MM.1S (cell line): Measurements from ENCODE around the gene PAQR5.

ENCODE experiments used
- DNase-seq: peaks from one replicate; pipeline ENCODE4 v3.0.0-alpha.2; 2015
- H2AFZ ChIP-seq: fragments of 300-600 bp; sonication (generic); 2 replicates; pipeline ENCODE4 v1.6.0; 2016; ENCODE audit warnings: antibody characterized with exemption, low read length
- H3F3A ChIP-seq: fragments of 300-600 bp; sonication (generic); 2 replicates; pipeline ENCODE4 v1.6.1; 2016; ENCODE audit warnings: mild to moderate bottlenecking, antibody characterized with exemption, low read length, moderate library complexity, mixed read lengths; ENCODE audit not compliant: insufficient read depth
- H3K27ac ChIP-seq: fragments of 300-600 bp; sonication (generic); 2 replicates; pipeline ENCODE4 v1.5.1; 2016; ENCODE audit warnings: mild to moderate bottlenecking, low read length
- H3K27me3 ChIP-seq: fragments of 300-600 bp; sonication (generic); replicated peaks from 2 replicates; pipeline ENCODE4 v1.6.0; 2016; ENCODE audit warnings: low read length; ENCODE audit not compliant: insufficient read depth
- H3K36me3 ChIP-seq: fragments of 300-600 bp; sonication (generic); replicated peaks from 2 replicates; pipeline ENCODE4 v1.6.1; 2016; ENCODE audit warnings: mild to moderate bottlenecking, low read length, mixed read lengths; ENCODE audit not compliant: insufficient read depth
- H3K4me1 ChIP-seq: fragments of 300-600 bp; sonication (generic); 2 replicates; pipeline ENCODE4 v1.6.1; 2016; ENCODE audit warnings: low read length, mixed read lengths
- H3K4me2 ChIP-seq: fragments of 300-600 bp; sonication (generic); 2 replicates; pipeline ENCODE4 v1.6.0; 2016; ENCODE audit warnings: low read depth, low read length
- H3K4me3 ChIP-seq: fragments of 300-600 bp; sonication (generic); 2 replicates; pipeline ENCODE4 v1.5.1; 2016; ENCODE audit warnings: low read length, mixed read lengths
- H3K79me2 ChIP-seq: fragments of 300-600 bp; sonication (generic); 2 replicates; pipeline ENCODE4 v1.6.1; 2016; ENCODE audit warnings: mixed run types, low read length, mixed read lengths
- H3K9ac ChIP-seq: fragments of 300-600 bp; sonication (generic); 2 replicates; pipeline ENCODE4 v1.6.1; 2016; ENCODE audit warnings: low read length, mixed read lengths
- H3K9me2 ChIP-seq: fragments of 300-600 bp; sonication (generic); replicated peaks from 2 replicates; pipeline ENCODE4 v1.6.1; 2016; ENCODE audit warnings: mild to moderate bottlenecking, low read length, mixed read lengths; ENCODE audit not compliant: insufficient read depth
- H3K9me3 ChIP-seq: fragments of 300-600 bp; sonication (generic); replicated peaks from 2 replicates; pipeline ENCODE4 v1.6.1; 2016; ENCODE audit warnings: mild to moderate bottlenecking, low read length, mixed read lengths; ENCODE audit not compliant: insufficient read depth
- H4K20me1 ChIP-seq: fragments of 300-600 bp; sonication (generic); 2 replicates; pipeline ENCODE4 v1.6.1; 2016; ENCODE audit warnings: mild to moderate bottlenecking, low read length, moderate library complexity, mixed read lengths; ENCODE audit not compliant: insufficient read depth
- EZH2 ChIP-seq: fragments of 300-600 bp; sonication (generic); optimal IDR thresholded peaks from 2 replicates; pipeline ENCODE3; 2017; ENCODE audit warnings: low read depth, mild to moderate bottlenecking, antibody characterized with exemption, low read length, mixed read lengths
- EZH2phosphoT487 ChIP-seq: fragments of 300-600 bp; sonication (generic); IDR thresholded peaks from 2 replicates; pipeline ENCODE4 v1.6.1; 2018; ENCODE audit warnings: antibody characterized with exemption, low read length
- TF ChIP-seq, protein P1 (sequence below): fragments of 300-600 bp; sonication (generic); IDR thresholded peaks from 2 replicates; pipeline ENCODE4 v1.5.1; 2016; ENCODE audit warnings: antibody characterized with exemption, low read length, mixed read lengths

Gene PAQR5

DNA sequence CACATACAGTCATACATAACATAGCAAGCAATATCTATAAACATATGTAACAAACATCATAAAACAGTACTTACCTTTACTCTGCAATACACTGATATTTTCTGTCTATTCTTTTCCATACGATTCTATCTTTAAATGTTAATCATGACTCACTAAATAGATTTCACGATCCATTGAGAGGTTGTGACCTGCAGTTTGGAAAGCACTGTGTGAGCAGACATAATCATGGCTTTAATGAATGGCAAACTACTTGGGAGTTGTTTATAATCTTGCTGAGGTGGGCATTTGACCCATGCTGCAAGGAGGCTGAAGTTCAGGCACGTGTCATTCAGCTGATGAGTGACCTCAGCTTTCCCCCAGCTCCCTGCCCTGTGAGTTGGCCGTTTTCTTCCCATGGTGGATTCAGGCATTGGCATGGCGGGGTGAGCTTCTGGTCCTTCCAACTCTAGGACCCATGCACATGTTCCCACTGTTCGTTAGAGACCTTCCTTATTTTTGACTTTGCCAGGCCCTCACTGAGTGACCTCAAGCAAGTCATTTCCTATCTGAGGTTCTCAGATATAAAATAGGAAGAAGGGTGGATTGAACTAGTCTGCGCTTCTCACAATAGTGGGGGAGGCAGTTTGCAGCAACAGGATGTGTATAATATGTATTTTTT lies 41.7 kb downstream of the PAQR5 start:
- Histone ChIP-seq H3K4me3 (no peak overlapping the region), H3K9me3 (no peaks in the 10 kb centered on the region), H3K27me3 (no peaks in the 10 kb centered on the region), H4K20me1 (no peaks in the 10 kb centered on the region), H2AFZ (no peak overlapping the region), H3K9ac (no peak overlapping the region), H3K36me3 (no peaks in the 10 kb centered on the region), H3K27ac (no peak overlapping the region), H3K79me2 (no peaks in the 10 kb centered on the region), H3K9me2 (no peaks in the 10 kb centered on the region), H3K4me2 (no peak overlapping the region), H3K4me1 (no peaks in the 10 kb centered on the region), H3F3A (no peaks in the 10 kb centered on the region)
- no peak for DNase-seq
- TF ChIP-seq EZH2phosphoT487 (no peak), EZH2 (no peak)
- TF ChIP-seq, protein P1, sequence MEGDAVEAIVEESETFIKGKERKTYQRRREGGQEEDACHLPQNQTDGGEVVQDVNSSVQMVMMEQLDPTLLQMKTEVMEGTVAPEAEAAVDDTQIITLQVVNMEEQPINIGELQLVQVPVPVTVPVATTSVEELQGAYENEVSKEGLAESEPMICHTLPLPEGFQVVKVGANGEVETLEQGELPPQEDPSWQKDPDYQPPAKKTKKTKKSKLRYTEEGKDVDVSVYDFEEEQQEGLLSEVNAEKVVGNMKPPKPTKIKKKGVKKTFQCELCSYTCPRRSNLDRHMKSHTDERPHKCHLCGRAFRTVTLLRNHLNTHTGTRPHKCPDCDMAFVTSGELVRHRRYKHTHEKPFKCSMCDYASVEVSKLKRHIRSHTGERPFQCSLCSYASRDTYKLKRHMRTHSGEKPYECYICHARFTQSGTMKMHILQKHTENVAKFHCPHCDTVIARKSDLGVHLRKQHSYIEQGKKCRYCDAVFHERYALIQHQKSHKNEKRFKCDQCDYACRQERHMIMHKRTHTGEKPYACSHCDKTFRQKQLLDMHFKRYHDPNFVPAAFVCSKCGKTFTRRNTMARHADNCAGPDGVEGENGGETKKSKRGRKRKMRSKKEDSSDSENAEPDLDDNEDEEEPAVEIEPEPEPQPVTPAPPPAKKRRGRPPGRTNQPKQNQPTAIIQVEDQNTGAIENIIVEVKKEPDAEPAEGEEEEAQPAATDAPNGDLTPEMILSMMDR, result no peak

DNA sequence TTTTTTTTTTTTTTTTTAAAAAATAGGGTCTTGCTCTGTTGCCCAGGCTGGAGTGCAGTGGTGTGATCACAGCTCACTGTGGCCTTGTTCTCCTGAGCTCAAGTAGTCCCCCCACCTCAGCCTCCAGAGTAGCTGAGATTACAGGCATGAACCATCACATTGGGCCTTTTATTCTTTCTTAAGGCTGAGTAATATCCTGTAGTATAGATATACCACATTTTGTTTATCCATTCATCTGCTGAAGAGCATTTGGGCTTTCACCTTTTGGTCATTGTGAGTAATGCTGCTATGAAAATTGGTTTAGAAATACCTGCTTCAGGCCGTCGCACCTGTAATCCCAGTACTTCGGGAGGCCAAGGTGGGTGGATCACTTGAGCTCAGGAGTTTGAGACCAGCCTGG lies 42.6 kb downstream of the PAQR5 start:
- Histone ChIP-seq H3K27me3 (no peaks in the 10 kb centered on the region), H4K20me1 (no peaks in the 10 kb centered on the region), H3K4me1 (no peaks in the 10 kb centered on the region), H3K36me3 (no peaks in the 10 kb centered on the region), H3K9me3 (no peaks in the 10 kb centered on the region), H3K79me2 (no peaks in the 10 kb centered on the region), H3F3A (no peaks in the 10 kb centered on the region), H3K27ac (no peak overlapping the region), H3K4me2 (no peak overlapping the region), H2AFZ (no peak overlapping the region), H3K4me3 (no peak overlapping the region), H3K9me2 (no peaks in the 10 kb centered on the region), H3K9ac (no peak overlapping the region)
- TF ChIP-seq EZH2phosphoT487 (no peak), EZH2 (no peak)
- TF ChIP-seq, protein P1, result no peak
- DNase-seq, result no peak

DNA sequence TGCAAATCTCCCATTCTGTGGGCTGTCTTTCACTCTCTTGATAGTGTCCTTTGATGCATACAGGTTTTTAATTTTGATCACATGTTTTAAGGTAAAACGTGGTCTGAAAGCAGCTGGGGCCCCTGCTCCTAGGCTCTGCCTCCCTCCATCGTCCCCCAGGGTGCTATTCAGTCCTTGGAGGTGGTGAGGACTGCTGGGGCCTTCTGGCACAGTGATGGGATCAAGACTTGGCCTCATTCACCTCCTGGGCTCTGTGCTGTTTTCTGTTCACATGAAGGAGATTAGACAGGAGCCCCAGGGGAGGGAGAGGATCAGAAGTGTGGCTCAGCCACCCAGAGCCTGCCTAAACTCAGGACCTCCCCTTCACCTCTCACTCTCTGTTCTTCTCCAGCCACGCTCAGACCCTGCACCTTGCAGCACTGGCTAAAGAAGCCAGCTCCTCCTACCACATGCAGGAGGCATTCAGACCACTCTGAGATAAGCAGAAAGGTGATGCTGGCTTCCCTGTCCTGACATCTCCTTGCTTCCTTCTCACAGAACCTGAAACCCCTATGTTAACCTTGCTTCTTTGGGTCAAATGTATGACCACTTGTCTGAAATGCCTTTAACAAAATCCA lies 43.9 kb downstream of the PAQR5 start:
- no peak for DNase-seq
- Histone ChIP-seq H3K9me2 (no peaks in the 10 kb centered on the region), H2AFZ (no peak overlapping the region), H3K4me1 (no peaks in the 10 kb centered on the region), H3K4me3 (no peak overlapping the region), H3K27me3 (no peaks in the 10 kb centered on the region), H3K27ac (no peak overlapping the region), H3K79me2 (no peaks in the 10 kb centered on the region), H3K36me3 (no peaks in the 10 kb centered on the region), H3K4me2 (no peak overlapping the region), H3K9me3 (no peaks in the 10 kb centered on the region), H3F3A (no peaks in the 10 kb centered on the region), H4K20me1 (no peaks in the 10 kb centered on the region), H3K9ac (no peak overlapping the region)
- TF ChIP-seq, protein P1, result no peak
- TF ChIP-seq EZH2phosphoT487 (no peak), EZH2 (no peak)
